CD4-positive, alpha-beta T cell treated with Interleukin-10 for 1 hour (primary cell): ENCODE data around the gene EPHB3.
A peak's percentile ranks its signal among the peaks of the same experiment; 100 is the strongest.

Source experiments
- DNase-seq: peaks from one replicate; pipeline ENCODE4 v3.0.0-alpha.2; 2020

Gene EPHB3

GRCh38 chr3:184543843-184544512 lies 17.6 kb upstream of the EPHB3 start:
- DNase-seq, result peak; percentile 83

GRCh38 chr3:184544513-184544861 lies 17.1 kb upstream of the EPHB3 start:
- DNase-seq, result no peak

GRCh38 chr3:184545769-184546168 lies 15.8 kb upstream of the EPHB3 start:
- no peak for DNase-seq

GRCh38 chr3:184546252-184546651 lies 15.3 kb upstream of the EPHB3 start:
- DNase-seq, result no peak

- no peak for DNase-seq
Measured at GRCh38 chr3:184549796-184550577, 11.6 kb upstream of the EPHB3 start.

- DNase-seq, result no peak
Measured at GRCh38 chr3:184551103-184551502, 10.5 kb upstream of the EPHB3 start.

- no peak for DNase-seq
Measured at GRCh38 chr3:184551614-184552256, 9.8 kb upstream of the EPHB3 start.

GRCh38 chr3:184552296-184552695 lies 9.3 kb upstream of the EPHB3 start:
- DNase-seq, result no peak

- no peak for DNase-seq
Measured at GRCh38 chr3:184552863-184553262, 8.7 kb upstream of the EPHB3 start.

- no peak for DNase-seq
Measured at GRCh38 chr3:184553385-184553784, 8.2 kb upstream of the EPHB3 start.

- no peak for DNase-seq
Measured at GRCh38 chr3:184554461-184554860, 7.1 kb upstream of the EPHB3 start.

- DNase-seq, result peak; percentile 50
Measured at GRCh38 chr3:184556582-184557347, 4.8 kb upstream of the EPHB3 start.

- no peak for DNase-seq
Measured at GRCh38 chr3:184557348-184557950, 4.1 kb upstream of the EPHB3 start.

- no peak for DNase-seq
Measured at GRCh38 chr3:184558726-184559125, 2.9 kb upstream of the EPHB3 start.

GRCh38 chr3:184559336-184559735 lies 2.2 kb upstream of the EPHB3 start:
- DNase-seq, result no peak

GRCh38 chr3:184560531-184560930 lies 1.1 kb upstream of the EPHB3 start:
- no peak for DNase-seq

- DNase-seq, result no peak
Measured at GRCh38 chr3:184561913-184562877, 610 bp downstream of the EPHB3 start.

- DNase-seq, result no peak
Measured at GRCh38 chr3:184562878-184563560, 1.4 kb downstream of the EPHB3 start.

- DNase-seq, result no peak
Measured at GRCh38 chr3:184563561-184563925, 2.0 kb downstream of the EPHB3 start.

GRCh38 chr3:184563941-184564684 lies 2.5 kb downstream of the EPHB3 start:
- no peak for DNase-seq
